ENCODE measurements around the gene HNMT.

GRCh38 chr2:137964859-137965459, 686 bp downstream of the HNMT start:
- TF ChIP-seq MXD4 (CRISPR knock-in tag; IDR thresholded peaks at IDR 0.05; ENCODE audit: borderline replicate concordance) (no peak), CTCF (IDR thresholded peaks at IDR 0.05) (no peak), E2F1 (CRISPR knock-in tag; IDR thresholded peaks at IDR 0.05) (no peak), FOXP4 (CRISPR knock-in tag; IDR thresholded peaks at IDR 0.05) (no peak), ZNF219 (CRISPR knock-in tag; IDR thresholded peaks at IDR 0.05; ENCODE audit: borderline replicate concordance) (no peak), SP1 (CRISPR knock-in tag; conservative IDR thresholded peaks at IDR 0.05) (no peak), TCF7 (CRISPR knock-in tag; IDR thresholded peaks at IDR 0.05; ENCODE audit: low read depth) (no peak), ZBTB21 (CRISPR knock-in tag; IDR thresholded peaks at IDR 0.05; ENCODE audit: borderline replicate concordance) (no peak)
- TF ChIP-seq, protein P1, sequence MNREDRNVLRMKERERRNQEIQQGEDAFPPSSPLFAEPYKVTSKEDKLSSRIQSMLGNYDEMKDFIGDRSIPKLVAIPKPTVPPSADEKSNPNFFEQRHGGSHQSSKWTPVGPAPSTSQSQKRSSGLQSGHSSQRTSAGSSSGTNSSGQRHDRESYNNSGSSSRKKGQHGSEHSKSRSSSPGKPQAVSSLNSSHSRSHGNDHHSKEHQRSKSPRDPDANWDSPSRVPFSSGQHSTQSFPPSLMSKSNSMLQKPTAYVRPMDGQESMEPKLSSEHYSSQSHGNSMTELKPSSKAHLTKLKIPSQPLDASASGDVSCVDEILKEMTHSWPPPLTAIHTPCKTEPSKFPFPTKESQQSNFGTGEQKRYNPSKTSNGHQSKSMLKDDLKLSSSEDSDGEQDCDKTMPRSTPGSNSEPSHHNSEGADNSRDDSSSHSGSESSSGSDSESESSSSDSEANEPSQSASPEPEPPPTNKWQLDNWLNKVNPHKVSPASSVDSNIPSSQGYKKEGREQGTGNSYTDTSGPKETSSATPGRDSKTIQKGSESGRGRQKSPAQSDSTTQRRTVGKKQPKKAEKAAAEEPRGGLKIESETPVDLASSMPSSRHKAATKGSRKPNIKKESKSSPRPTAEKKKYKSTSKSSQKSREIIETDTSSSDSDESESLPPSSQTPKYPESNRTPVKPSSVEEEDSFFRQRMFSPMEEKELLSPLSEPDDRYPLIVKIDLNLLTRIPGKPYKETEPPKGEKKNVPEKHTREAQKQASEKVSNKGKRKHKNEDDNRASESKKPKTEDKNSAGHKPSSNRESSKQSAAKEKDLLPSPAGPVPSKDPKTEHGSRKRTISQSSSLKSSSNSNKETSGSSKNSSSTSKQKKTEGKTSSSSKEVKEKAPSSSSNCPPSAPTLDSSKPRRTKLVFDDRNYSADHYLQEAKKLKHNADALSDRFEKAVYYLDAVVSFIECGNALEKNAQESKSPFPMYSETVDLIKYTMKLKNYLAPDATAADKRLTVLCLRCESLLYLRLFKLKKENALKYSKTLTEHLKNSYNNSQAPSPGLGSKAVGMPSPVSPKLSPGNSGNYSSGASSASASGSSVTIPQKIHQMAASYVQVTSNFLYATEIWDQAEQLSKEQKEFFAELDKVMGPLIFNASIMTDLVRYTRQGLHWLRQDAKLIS (CRISPR knock-in tag; IDR thresholded peaks at IDR 0.05; ENCODE audit: borderline replicate concordance) = no peak
- TF ChIP-seq, protein P2, sequence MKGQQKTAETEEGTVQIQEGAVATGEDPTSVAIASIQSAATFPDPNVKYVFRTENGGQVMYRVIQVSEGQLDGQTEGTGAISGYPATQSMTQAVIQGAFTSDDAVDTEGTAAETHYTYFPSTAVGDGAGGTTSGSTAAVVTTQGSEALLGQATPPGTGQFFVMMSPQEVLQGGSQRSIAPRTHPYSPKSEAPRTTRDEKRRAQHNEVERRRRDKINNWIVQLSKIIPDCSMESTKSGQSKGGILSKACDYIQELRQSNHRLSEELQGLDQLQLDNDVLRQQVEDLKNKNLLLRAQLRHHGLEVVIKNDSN (CRISPR knock-in tag; IDR thresholded peaks at IDR 0.05) = no peak

Measured in WTC11 (cell line).